Measurements from ENCODE around the gene CRB3. TPM values are rescaled to one million over a fixed set of nuclear protein-coding genes. Genes with fewer than 3 reads are reported as not detected.

Gene CRB3
- total and polyA plus RNA-seq, 2 of the 8 experiments (the other 6 are each of a cell fraction or from before 2014, with no cell fraction given): 21.1 to 24.6 TPM

GRCh38 chr19:6490134-6490533 is 26.1 kb downstream of the CRB3 start:
- H3K23me2 ChIP-seq (ENCODE audit: low read depth, low read length): no peaks in the 10 kb centered on the region
- no peak overlapping the region for H2BK12ac ChIP-seq (ENCODE audit: low read depth, low read length)
- H3K4me3 ChIP-seq (ENCODE audit: extremely low read depth in 1 of 4, insufficient read depth in 2 of 4, low read depth in 3 of 4, low read length in 4 of 4): no peak overlapping the region
- H2BK20ac ChIP-seq (ENCODE audit: low read length): no peak overlapping the region
- H3K79me2 ChIP-seq (ENCODE audit: control insufficient read depth in 1 of 2, insufficient read depth in 2 of 2, low read length in 2 of 2): no peaks in the 10 kb centered on the region
- no peaks in the 10 kb centered on the region for H3K36me3 ChIP-seq (ENCODE audit: control insufficient read depth in 2 of 4, insufficient read depth in 4 of 4, low read length in 3 of 4)
- H3K4me2 ChIP-seq (ENCODE audit: insufficient read depth in 1 of 2, low read depth in 2 of 2, low read length in 2 of 2): no peak overlapping the region
- H3K4ac ChIP-seq (replicated peaks; ENCODE audit: insufficient read length, low read depth, low read length): no peak overlapping the region
- H4K8ac ChIP-seq (ENCODE audit: extremely low read depth, insufficient read depth, low read length): no peak overlapping the region
- H2BK120ac ChIP-seq (replicated peaks; ENCODE audit: low read depth, low read length): no peak overlapping the region
- no peak overlapping the region for H3K56ac ChIP-seq (replicated peaks; ENCODE audit: insufficient read length, low read depth, low read length)
- no peak overlapping the region for H2BK15ac ChIP-seq (ENCODE audit: low read length)
- ChIA-PET POLR2A (ENCODE audit: partially characterized antibody) (interaction anchor here (0.6 to 2.4 kb wide), 5 partner anchors 9 to 586 kb away, joined by 3 to 7 read pairs (median 3); partner anchors contain the start of gene TUBB4A), CTCF (ENCODE audit: partially characterized antibody) (interaction anchor here (0.9 kb wide), 1 partner anchor 78 kb away, joined by 3 read pairs; no protein-coding TSS in a partner anchor)
- no peak overlapping the region for H2BK5ac ChIP-seq (ENCODE audit: low read depth, low read length)
- 89% methylated on average over 2 of the region's 2 CpGs; no CpG with 5 or more reads in 1 of the 2 experiments for whole genome bisulfite sequencing, 2 experiments (ENCODE audit: extremely low coverage in 1 of 2, insufficient coverage in 1 of 2, insufficient read length in 1 of 2, insufficient replicate concordance in 2 of 2, low coverage in 1 of 2, low lambda C conversion rate in 2 of 2, missing lambda C conversion rate in 1 of 2)
- no peak overlapping the region for H3K18ac ChIP-seq (ENCODE audit: extremely low read depth, low read length)
- no peaks in the 10 kb centered on the region for H3K4me1 ChIP-seq (replicated peaks in 1 of 4; ENCODE audit: control insufficient read depth in 3 of 4, insufficient read depth in 4 of 4, low read length in 3 of 4)
- no peak for TF ChIP-seq NANOG (IDR thresholded peaks at IDR 0.05; ENCODE audit: insufficient read depth, low read depth, low read length, poor library complexity, severe bottlenecking)
- TF ChIP-seq POU5F1 (IDR thresholded peaks at IDR 0.05; ENCODE audit: low read depth, low read length): no peak
- no peak for TF ChIP-seq POLR2A (IDR thresholded peaks at IDR 0.05; ENCODE audit: control extremely low read depth in 1 of 2, low read depth in 2 of 2, low read length in 2 of 2)
- TF ChIP-seq HDAC6 (IDR thresholded peaks at IDR 0.05; ENCODE audit: low read depth, low read length): no peak
- no peak for TF ChIP-seq YY1 (IDR thresholded peaks at IDR 0.05; ENCODE audit: low read depth, low read length)
- no peak for TF ChIP-seq ZNF274 (IDR thresholded peaks at IDR 0.05; ENCODE audit: borderline replicate concordance, extremely low read depth, low read length)
- TF ChIP-seq SP1 (IDR thresholded peaks at IDR 0.05; ENCODE audit: low read depth, low read length): no peak
- no peak for TF ChIP-seq SRF (IDR thresholded peaks at IDR 0.05; ENCODE audit: low read depth, low read length)
- no peak for TF ChIP-seq CTCF (IDR thresholded peaks at IDR 0.05; ENCODE audit: control extremely low read depth in 1 of 3, insufficient read depth in 1 of 3, low read depth in 1 of 3, low read length in 3 of 3)
- H3K79me1 ChIP-seq (ENCODE audit: low read depth, low read length): no peaks in the 10 kb centered on the region
- no peak overlapping the region for H3K27ac ChIP-seq (ENCODE audit: low read depth, low read length)
- H3K9ac ChIP-seq (replicated peaks in 1 of 4; ENCODE audit: extremely low read depth in 1 of 4, low read depth in 3 of 4, low read length in 3 of 4): no peak overlapping the region
- H3K23ac ChIP-seq (ENCODE audit: insufficient read length): no peak overlapping the region
- no peak overlapping the region for H3K14ac ChIP-seq (ENCODE audit: insufficient read length)
- no peaks in the 10 kb centered on the region for H3K9me3 ChIP-seq (ENCODE audit: insufficient read depth in 2 of 2, low read depth in 1 of 2, low read length in 1 of 2)
- FAIRE-seq: no peak
- H2AFZ ChIP-seq (ENCODE audit: low read length): no peak overlapping the region
- no peak overlapping the region for H4K91ac ChIP-seq (replicated peaks; ENCODE audit: insufficient read length, low read length)
- no peak overlapping the region for H2AK5ac ChIP-seq (ENCODE audit: low read depth, low read length)
- H3K27me3 ChIP-seq (replicated peaks in 1 of 4; ENCODE audit: control insufficient read depth in 3 of 4, extremely low read depth in 1 of 4, insufficient read depth in 3 of 4, low read length in 3 of 4): peaks cover 0 to 2% (median 0%) of the 10 kb centered on the region in 4 experiments; a peak in 1 of 7 replicates
- H4K5ac ChIP-seq (ENCODE audit: insufficient read length, low read depth, low read length): no peak overlapping the region
- H4K20me1 ChIP-seq (replicated peaks in 1 of 2; ENCODE audit: control insufficient read depth in 1 of 2, insufficient read depth in 2 of 2, low read length in 2 of 2): no peaks in the 10 kb centered on the region
- no peak for DNase-seq (ENCODE audit: low read depth in 1 of 2, low spot score in 2 of 2)

All from H1 (cell line).